NCI-H146 treated with DMSO at 0.1 percent for 48 hours (cell line): ENCODE measurements around the gene CELA2A.
"Not testable (repeated sequence)": the region's sequence is repeated elsewhere in the genome, so short reads cannot be mapped to it uniquely, and the experiment has no call there.

ENCODE experiments used
- DNase-seq: peaks from one replicate; lab custom pipeline; 2025; ENCODE audit not compliant: unreplicated experiment; lab: John Stamatoyannopoulos, UW

CELA2A gene

GRCh38 chr1:15466955-15467625, 10.6 kb downstream of the CELA2A start:
- not testable (repeated sequence) for DNase-seq

GRCh38 chr1:15468145-15468544, 11.6 kb downstream of the CELA2A start:
- DNase-seq: no peak

- DNase-seq: no peak
Observed at GRCh38 chr1:15469361-15469760, 12.8 kb downstream of the CELA2A start.

GRCh38 chr1:15469821-15470448, 13.4 kb downstream of the CELA2A start:
- peak; percentile 36 for DNase-seq

GRCh38 chr1:15471067-15471466, 14.5 kb downstream of the CELA2A start:
- not testable (repeated sequence) for DNase-seq

GRCh38 chr1:15471723-15472122, 15.2 kb downstream of the CELA2A start:
- DNase-seq: not testable (repeated sequence)

- DNase-seq: no peak
Observed at GRCh38 chr1:15472587-15472986, 16.1 kb downstream of the CELA2A start.

- DNase-seq: no peak
Observed at GRCh38 chr1:15475752-15476314, 19.3 kb downstream of the CELA2A start, which contains the start of gene CELA2B. CELA2B (plus strand) TSS chr1:15476104; CDS start chr1:15476126, 22 bp downstream.

GRCh38 chr1:15476927-15477326, 20.4 kb downstream of the CELA2A start:
- DNase-seq: no peak

- no peak for DNase-seq
Observed at GRCh38 chr1:15477646-15478212, 21.2 kb downstream of the CELA2A start.

GRCh38 chr1:15479654-15480347, 23.3 kb downstream of the CELA2A start:
- DNase-seq: no peak

- not testable (repeated sequence) for DNase-seq
Observed at GRCh38 chr1:15482455-15482854, 25.9 kb downstream of the CELA2A start.

- not testable (repeated sequence) for DNase-seq
Observed at GRCh38 chr1:15482983-15483543, 26.5 kb downstream of the CELA2A start.

GRCh38 chr1:15483971-15484370, 27.4 kb downstream of the CELA2A start:
- no peak for DNase-seq

- not testable (repeated sequence) for DNase-seq
Observed at GRCh38 chr1:15484443-15484842, 27.9 kb downstream of the CELA2A start.

GRCh38 chr1:15485636-15486035, 29.1 kb downstream of the CELA2A start:
- DNase-seq: no peak

- not testable (repeated sequence) for DNase-seq
Observed at GRCh38 chr1:15486844-15487610, 30.5 kb downstream of the CELA2A start.

- DNase-seq: no peak
Observed at GRCh38 chr1:15488371-15488770, 31.8 kb downstream of the CELA2A start.

- peak; percentile 77 for DNase-seq
Observed at GRCh38 chr1:15489052-15489736, 32.7 kb downstream of the CELA2A start.

GRCh38 chr1:15491010-15491409, 34.5 kb downstream of the CELA2A start:
- not testable (repeated sequence) for DNase-seq
